ENCODE results near the gene WWOX. TPM values are rescaled to one million over a fixed set of nuclear protein-coding genes. Genes with fewer than 3 reads are reported as not detected.

WWOX gene
- total RNA-seq, 1 donor from 2014 or later: 19.1 TPM

DNA sequence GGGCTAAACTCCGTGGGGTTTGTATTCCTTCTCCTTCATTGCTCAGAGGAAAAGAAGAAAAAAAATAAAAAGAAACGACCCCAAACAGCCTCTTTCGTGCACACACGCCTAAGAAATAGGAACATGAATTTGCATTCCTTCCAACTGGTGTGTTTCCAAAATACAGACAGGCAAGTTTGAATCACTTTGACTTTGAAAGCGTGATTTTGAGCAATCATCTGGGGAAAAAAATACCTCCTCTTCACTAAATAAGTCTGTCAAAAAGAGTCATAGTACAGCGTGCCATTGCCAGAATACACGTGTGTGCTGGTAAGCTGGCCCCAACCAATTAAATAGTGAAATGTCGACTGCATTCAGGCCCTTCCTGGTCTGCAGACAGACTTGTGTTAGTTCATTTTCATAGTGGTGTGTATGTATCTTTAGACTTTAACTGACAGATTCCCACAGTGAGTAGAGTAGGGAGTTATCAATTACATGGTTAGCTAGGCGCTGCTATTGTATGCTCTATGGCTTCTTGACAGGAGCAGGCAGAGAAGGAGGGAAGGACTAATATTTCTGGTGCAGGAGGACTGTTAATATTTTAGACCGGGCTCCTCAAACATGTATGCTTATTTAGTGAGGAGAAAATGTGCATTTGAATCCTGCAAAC, 882.8 kb downstream of the WWOX start:
- no peak for DNase-seq (ENCODE audit: extremely low read depth, low read depth, low spot score)

DNA sequence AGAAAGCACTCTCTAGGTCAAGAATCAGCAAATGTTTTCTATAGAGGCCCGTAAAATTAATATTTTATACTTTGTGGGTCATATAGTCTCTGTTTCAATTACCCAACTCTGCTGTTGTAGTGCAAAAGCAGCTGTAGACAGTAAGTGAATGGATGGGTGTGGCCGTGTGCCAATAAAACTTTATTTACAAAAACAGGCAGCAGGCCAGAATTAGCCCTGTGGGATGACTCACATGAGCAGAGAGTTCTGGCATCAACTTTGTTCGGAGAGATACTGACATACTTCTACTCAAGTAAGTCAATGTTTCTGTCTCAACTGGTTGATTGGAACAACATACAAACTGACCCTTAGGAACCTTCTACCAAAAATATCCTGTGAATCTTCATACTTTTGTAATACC, 884.9 kb downstream of the WWOX start:
- DNase-seq (ENCODE audit: extremely low read depth, low read depth, low spot score): no peak

- no peak for DNase-seq (ENCODE audit: extremely low read depth, low read depth, low spot score)
These were observed 885.5 kb downstream of the WWOX start for GRCh38 chr16:78984887-78985464.

- no peak for DNase-seq (ENCODE audit: extremely low read depth, low read depth, low spot score)
These were observed 886.5 kb downstream of the WWOX start for GRCh38 chr16:78985716-78986605.

GRCh38 chr16:78987666-78988065, 888.2 kb downstream of the WWOX start:
- DNase-seq (ENCODE audit: extremely low read depth, low read depth, low spot score): no peak

DNA sequence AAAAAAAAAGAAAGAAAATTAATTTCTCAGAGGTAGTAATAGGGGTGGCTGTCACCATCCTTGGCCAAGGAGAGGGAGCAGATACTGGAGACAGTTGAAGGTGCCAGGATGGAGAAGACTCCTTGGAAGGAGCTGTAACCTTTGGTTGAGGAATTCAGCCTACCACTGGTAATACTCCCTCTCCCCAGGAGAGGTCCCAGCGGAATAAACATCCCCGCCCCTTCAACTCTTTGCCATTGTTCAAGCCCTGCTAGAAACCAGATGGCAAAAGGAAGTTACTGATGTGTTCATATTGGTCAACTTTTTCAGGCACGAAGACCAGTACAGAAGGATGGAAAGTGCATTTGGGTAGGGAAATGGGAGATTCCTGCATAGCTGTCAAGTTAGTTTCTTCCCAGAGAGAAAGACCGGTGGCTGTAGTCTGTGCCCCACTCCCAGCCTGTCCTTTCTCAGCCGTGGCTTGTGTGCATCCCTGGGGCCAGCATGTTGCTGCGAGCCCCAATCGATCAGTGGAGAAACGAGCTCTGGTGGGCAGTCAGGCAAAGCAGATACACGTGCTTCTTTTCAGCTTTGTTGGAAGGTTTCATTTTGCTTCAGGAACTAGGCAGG, 889.0 kb downstream of the WWOX start:
- no peak for DNase-seq (ENCODE audit: extremely low read depth, low read depth, low spot score)

DNA sequence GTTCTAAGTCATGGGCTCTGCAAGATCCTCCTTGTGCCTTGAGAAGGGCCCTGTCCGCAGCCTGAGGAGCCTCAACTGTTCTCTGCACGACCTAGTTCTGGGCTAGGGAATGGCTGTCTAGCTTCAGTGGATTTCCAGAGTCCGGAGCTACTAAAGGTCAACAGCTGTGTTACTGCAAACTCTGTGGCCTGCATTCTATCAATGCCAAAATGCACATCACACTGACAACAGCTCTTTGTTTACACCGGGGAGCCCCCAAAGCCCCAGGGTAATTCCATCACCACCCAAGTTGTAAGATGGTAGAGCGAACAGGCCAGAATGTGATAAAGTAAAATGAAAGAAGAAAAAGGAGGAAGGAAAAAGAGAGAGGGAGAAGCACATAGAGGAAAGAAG, 890.9 kb downstream of the WWOX start:
- DNase-seq (ENCODE audit: extremely low read depth, low read depth, low spot score): no peak

- no peak for DNase-seq (ENCODE audit: extremely low read depth, low read depth, low spot score)
These were observed 892.5 kb downstream of the WWOX start for GRCh38 chr16:78992001-78992400.

DNA sequence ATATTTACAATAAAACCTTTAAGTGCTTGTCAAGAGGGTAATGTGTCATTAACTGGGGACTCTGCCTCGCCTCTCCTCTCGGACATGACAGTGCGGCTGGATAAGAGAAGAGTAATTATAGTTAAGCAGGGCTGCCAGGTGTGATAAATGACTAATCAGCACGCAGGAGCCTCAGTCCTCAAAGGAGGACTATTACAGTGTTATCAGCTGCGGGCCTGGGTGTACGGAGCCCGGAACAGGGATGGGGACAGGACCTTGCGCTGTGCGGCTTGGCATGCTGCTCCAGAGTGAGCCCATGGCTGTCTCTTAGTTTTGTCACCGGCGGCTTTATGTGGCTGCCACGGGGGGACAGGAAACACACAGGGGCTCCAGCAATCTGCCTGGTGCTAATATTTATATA, 893.9 kb downstream of the WWOX start:
- DNase-seq (ENCODE audit: extremely low read depth, low read depth, low spot score): no peak

GRCh38 chr16:78994135-78994745, 894.8 kb downstream of the WWOX start:
- no peak for DNase-seq (ENCODE audit: extremely low read depth, low read depth, low spot score)

DNA sequence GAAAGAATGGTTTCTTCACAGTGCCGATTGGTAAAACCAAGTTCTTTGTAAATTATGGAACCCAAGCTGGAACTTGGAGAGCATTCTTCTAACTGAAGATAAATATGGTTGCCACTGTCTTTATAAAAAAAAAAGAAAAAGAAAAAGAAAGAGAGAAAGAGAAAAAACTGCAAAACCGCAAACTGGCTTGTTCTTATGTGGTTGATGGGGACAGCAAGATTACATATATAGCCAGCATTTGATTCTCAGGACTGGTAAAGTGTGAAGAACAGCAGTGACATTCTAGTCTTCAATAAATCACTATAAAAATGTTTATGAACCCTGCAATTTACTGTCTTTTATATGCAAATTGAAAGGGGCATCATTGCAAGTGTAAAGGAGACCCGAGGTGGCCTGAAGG, 896.0 kb downstream of the WWOX start:
- DNase-seq (ENCODE audit: extremely low read depth, low read depth, low spot score): no peak

DNA sequence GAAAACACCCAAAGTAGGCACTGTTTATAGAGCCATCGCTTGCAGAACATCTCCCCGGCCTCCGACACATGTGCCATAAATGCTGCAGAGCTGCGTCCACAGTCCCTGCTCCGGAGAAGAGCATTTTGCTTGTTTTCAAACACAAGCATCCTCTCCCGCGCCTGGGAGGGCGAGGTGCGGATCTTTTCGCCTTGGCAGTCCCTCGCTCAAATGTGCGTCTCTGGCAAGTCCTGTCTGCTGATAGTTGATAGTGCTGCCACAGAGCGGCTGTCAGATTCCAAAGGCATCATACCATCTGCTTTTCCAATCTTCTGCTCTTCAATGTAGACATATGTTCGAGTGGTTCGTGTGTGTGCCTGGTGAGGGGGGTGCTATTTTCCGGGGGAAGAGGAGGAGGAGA, 897.3 kb downstream of the WWOX start:
- DNase-seq (ENCODE audit: extremely low read depth, low read depth, low spot score): no peak

- no peak for DNase-seq (ENCODE audit: extremely low read depth, low read depth, low spot score)
These were observed 899.4 kb downstream of the WWOX start for GRCh38 chr16:78998879-78999278.

- no peak for DNase-seq (ENCODE audit: extremely low read depth, low read depth, low spot score)
These were observed 901.9 kb downstream of the WWOX start for GRCh38 chr16:79001156-79001967.

DNA sequence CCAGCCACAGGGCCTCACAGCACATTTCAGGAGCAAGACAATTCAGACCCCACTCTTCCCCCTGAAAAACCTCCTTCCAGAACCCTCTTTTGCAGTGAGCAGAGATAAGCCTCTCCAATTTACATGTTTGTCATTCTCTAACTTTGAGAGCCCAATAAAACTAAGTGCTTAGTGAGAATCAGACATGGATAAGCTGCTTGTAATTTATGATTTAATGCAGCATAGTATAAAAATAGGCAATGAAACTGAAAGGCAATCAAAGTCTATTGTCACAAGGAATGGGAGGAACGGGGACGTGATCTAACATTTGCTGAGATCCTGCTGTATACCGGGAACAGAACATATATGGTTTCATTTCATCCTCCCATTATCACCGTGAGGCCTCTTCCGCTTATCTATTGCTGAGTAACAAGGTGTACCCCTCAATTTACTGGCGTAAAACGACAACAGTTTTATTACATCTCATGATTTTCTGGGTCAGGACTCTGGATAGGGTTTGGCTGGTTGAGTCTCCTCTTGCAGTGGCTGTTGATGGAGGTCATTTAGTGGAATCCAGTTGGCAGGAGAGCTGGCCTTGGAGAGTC, 903.7 kb downstream of the WWOX start:
- DNase-seq (ENCODE audit: extremely low read depth, low read depth, low spot score): no peak

GRCh38 chr16:79004309-79004708, 904.9 kb downstream of the WWOX start:
- DNase-seq (ENCODE audit: extremely low read depth, low read depth, low spot score): no peak

DNA sequence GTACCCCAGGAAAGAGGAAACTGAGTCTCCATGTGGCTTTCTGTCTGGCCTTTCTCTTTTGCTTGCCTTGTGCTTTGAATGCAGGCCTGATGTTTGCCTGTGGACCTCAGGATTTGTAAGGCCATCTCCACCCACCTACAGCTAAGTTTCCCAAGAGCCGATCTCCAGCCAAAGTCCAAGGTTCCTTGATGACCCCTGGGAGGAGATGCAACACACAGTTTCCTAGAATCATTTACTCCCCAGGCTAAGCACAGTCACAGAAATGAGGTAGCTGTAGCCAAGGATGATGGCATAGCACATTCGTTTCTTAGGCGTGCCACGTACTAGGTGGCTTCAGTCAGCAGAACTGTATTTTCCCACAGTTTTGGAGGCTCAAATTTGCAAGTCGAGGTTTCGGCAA, 905.6 kb downstream of the WWOX start:
- DNase-seq (ENCODE audit: extremely low read depth, low read depth, low spot score): no peak

GRCh38 chr16:79006206-79006605, 906.8 kb downstream of the WWOX start:
- no peak for DNase-seq (ENCODE audit: extremely low read depth, low read depth, low spot score)

- DNase-seq (ENCODE audit: extremely low read depth, low read depth, low spot score): no peak
These were observed 907.3 kb downstream of the WWOX start for GRCh38 chr16:79006765-79007164.

- DNase-seq (ENCODE audit: extremely low read depth, low read depth, low spot score): no peak
These were observed 908.2 kb downstream of the WWOX start for GRCh38 chr16:79007614-79008013.
